Measurements from ENCODE around the gene ECT2L.

Gene ECT2L

GRCh38 chr6:138862456-138862855 is 66.6 kb downstream of the ECT2L start:
- TF ChIP-seq ZFP30 (CRISPR knock-in tag; IDR thresholded peaks at IDR 0.05) (no peak), SNAI2 (CRISPR knock-in tag; IDR thresholded peaks at IDR 0.05) (no peak), ARNTL (CRISPR knock-in tag; IDR thresholded peaks at IDR 0.05; ENCODE audit: borderline replicate concordance, low read depth) (no peak), ZC3H10 (CRISPR knock-in tag; IDR thresholded peaks at IDR 0.05) (no peak), PPARA (CRISPR knock-in tag; IDR thresholded peaks at IDR 0.05; ENCODE audit: borderline replicate concordance) (no peak), ZNF8 (CRISPR knock-in tag; IDR thresholded peaks at IDR 0.05) (no peak), ISL1 (CRISPR knock-in tag; IDR thresholded peaks at IDR 0.05) (no peak), OSR1 (CRISPR knock-in tag; IDR thresholded peaks at IDR 0.05) (no peak), CSDC2 (CRISPR knock-in tag; IDR thresholded peaks at IDR 0.05) (no peak), CREB5 (CRISPR knock-in tag; IDR thresholded peaks at IDR 0.05; ENCODE audit: low read depth) (no peak), TCF4 (CRISPR knock-in tag; IDR thresholded peaks at IDR 0.05; ENCODE audit: borderline replicate concordance) (no peak), GLIS3 (CRISPR knock-in tag; IDR thresholded peaks at IDR 0.05) (no peak), ESRRG (CRISPR knock-in tag; IDR thresholded peaks at IDR 0.05) (no peak), PATZ1 (CRISPR knock-in tag; IDR thresholded peaks at IDR 0.05; ENCODE audit: borderline replicate concordance) (no peak), TOX (CRISPR knock-in tag; IDR thresholded peaks at IDR 0.05; ENCODE audit: borderline replicate concordance) (no peak), POU6F1 (CRISPR knock-in tag; IDR thresholded peaks at IDR 0.05; ENCODE audit: borderline replicate concordance, low read depth) (no peak), CSRNP3 (CRISPR knock-in tag; IDR thresholded peaks at IDR 0.05) (no peak)
- no peak for ATAC-seq

- no peak for ATAC-seq
- TF ChIP-seq ZFP3 (CRISPR knock-in tag; IDR thresholded peaks at IDR 0.05) (no peak), GLIS3 (CRISPR knock-in tag; IDR thresholded peaks at IDR 0.05) (no peak), OSR1 (CRISPR knock-in tag; IDR thresholded peaks at IDR 0.05) (no peak), CSRNP3 (CRISPR knock-in tag; IDR thresholded peaks at IDR 0.05) (no peak), PPARA (CRISPR knock-in tag; IDR thresholded peaks at IDR 0.05; ENCODE audit: borderline replicate concordance) (no peak), CSDC2 (CRISPR knock-in tag; IDR thresholded peaks at IDR 0.05) (no peak), RARB (CRISPR knock-in tag; IDR thresholded peaks at IDR 0.05) (no peak), ISL1 (CRISPR knock-in tag; IDR thresholded peaks at IDR 0.05) (no peak), ZNF8 (CRISPR knock-in tag; IDR thresholded peaks at IDR 0.05) (no peak), ESRRG (CRISPR knock-in tag; IDR thresholded peaks at IDR 0.05) (no peak), PATZ1 (CRISPR knock-in tag; IDR thresholded peaks at IDR 0.05; ENCODE audit: borderline replicate concordance) (no peak), POU6F1 (CRISPR knock-in tag; IDR thresholded peaks at IDR 0.05; ENCODE audit: borderline replicate concordance, low read depth) (no peak)
These were observed 67.4 kb downstream of the ECT2L start for GRCh38 chr6:138863321-138863720.

Data from SK-N-SH treated with all-trans-retinoic acid at 6 μM for 48 hours (cell line).